ENCODE data around the gene DRICH1. TPM values are rescaled to one million over a fixed set of nuclear protein-coding genes. Genes with fewer than 3 reads are reported as not detected.
"Not testable (repeated sequence)": the region's sequence is repeated elsewhere in the genome, so short reads cannot be mapped to it uniquely, and the experiment has no call there.

The DRICH1 gene
- total and polyA plus RNA-seq, 11 donors: 0.11 to 0.45 (median 0.32) TPM; not detected in 8

DNA sequence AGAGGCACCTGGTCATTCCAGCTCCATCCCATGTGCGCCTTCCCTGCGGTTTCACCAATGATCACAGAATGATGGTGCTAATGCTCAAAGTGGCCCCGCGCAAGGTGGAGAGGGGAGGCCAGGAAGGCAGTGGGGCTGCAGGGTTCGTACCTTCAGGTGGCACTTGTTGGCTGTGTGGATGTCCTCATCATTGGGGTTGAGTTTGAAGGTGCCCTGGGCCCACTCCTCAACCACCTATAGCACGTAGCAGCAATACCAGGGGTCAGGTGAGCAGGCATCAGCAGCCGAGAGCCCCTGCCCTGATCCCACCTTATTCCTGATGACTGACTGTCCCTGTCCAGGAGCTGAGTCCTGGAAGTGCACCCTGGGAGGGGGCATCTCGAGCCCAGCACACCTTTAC is 20.6 kb upstream of the DRICH1 start:
- intact Hi-C loops (cut with DNase I): no loop called here
- WGBS, 4 donors: 89 to 98% (median 95%) methylated on average over 6 to 8 of the region's 8 CpGs
- H3K27me3 ChIP-seq: no peaks in the 10 kb centered on the region
- no peaks in the 10 kb centered on the region for H3K9me3 ChIP-seq
- no peak for DNase-seq
- peaks cover 0 to 9% (median 2%) of the 10 kb centered on the region in 9 donors for H3K36me3 ChIP-seq
- no peak for ATAC-seq
- no peak overlapping the region for H3K4me3 ChIP-seq
- H3K4me1 ChIP-seq: no peaks in the 10 kb centered on the region
- no peak for TF ChIP-seq POLR2A (IDR thresholded peaks at IDR 0.05)
- TF ChIP-seq, protein P1, sequence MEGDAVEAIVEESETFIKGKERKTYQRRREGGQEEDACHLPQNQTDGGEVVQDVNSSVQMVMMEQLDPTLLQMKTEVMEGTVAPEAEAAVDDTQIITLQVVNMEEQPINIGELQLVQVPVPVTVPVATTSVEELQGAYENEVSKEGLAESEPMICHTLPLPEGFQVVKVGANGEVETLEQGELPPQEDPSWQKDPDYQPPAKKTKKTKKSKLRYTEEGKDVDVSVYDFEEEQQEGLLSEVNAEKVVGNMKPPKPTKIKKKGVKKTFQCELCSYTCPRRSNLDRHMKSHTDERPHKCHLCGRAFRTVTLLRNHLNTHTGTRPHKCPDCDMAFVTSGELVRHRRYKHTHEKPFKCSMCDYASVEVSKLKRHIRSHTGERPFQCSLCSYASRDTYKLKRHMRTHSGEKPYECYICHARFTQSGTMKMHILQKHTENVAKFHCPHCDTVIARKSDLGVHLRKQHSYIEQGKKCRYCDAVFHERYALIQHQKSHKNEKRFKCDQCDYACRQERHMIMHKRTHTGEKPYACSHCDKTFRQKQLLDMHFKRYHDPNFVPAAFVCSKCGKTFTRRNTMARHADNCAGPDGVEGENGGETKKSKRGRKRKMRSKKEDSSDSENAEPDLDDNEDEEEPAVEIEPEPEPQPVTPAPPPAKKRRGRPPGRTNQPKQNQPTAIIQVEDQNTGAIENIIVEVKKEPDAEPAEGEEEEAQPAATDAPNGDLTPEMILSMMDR (IDR thresholded peaks at IDR 0.05): no peak
- no peak overlapping the region for H3K27ac ChIP-seq

DNA sequence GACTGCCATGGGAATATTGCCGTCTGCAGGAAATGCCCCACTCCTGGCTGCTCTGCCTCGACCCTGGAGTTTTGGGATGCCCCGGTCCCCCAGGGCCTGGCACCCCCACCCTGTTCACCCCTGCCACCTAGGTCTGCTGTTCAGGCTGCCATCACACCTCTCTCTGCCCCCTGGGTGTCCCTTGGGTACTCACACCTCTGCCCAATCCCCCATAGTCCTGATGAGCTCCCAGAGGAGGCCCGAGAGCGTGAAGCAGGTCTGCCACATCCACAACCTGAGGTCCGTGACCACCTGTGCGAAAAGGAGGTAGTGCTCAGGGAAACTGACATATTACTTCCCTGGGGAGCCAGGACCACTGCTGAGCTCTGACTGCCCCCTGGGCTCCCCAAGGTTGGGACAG is 20.2 kb upstream of the DRICH1 start:
- intact Hi-C loops (cut with DNase I): no loop called here
- no peak for TF ChIP-seq POLR2A (IDR thresholded peaks at IDR 0.05)
- TF ChIP-seq, protein P1 (IDR thresholded peaks at IDR 0.05): no peak
- whole genome bisulfite sequencing, 4 donors: 93 to 95% (median 94%) methylated on average over 6 to 7 of the region's 7 CpGs
- no peak overlapping the region for H3K27ac ChIP-seq
- H3K27me3 ChIP-seq: no peaks in the 10 kb centered on the region
- peaks cover 0 to 9% (median 2%) of the 10 kb centered on the region in 9 donors for H3K36me3 ChIP-seq
- H3K9me3 ChIP-seq: no peaks in the 10 kb centered on the region
- DNase-seq: no peak
- no peak overlapping the region for H3K4me3 ChIP-seq
- no peak for ATAC-seq
- no peaks in the 10 kb centered on the region for H3K4me1 ChIP-seq

DNA sequence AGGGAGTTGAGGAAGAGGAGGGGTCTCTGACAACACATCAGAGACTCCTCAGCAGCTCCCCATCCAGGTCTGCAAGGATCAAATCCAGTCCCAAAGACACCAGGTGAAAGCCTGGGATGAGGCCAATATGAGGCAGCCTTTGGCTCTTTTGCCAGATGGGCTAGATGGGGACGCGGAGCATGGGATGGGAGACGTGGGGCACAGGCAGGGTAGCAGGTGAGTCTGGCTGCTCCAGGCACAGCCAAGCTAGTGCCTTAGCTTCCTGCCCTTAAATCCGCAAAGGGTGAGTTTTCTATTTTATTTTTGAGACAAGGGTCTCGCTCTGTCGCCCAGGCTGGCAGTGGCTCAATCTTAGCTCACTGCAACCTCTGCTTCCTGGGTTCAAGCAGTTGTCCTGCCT is 19.6 kb upstream of the DRICH1 start:
- H3K27me3 ChIP-seq: no peaks in the 10 kb centered on the region
- H3K36me3 ChIP-seq: peaks cover 0 to 9% (median 2%) of the 10 kb centered on the region in 9 donors
- no peak overlapping the region for H3K27ac ChIP-seq
- 87 to 99% (median 88%) methylated on average over 6 of the region's 6 CpGs for WGBS, 4 donors
- TF ChIP-seq POLR2A (IDR thresholded peaks at IDR 0.05): no peak
- TF ChIP-seq, protein P1 (IDR thresholded peaks at IDR 0.05): no peak
- DNase-seq: no peak
- no peak overlapping the region for H3K4me3 ChIP-seq
- no peak for ATAC-seq
- H3K9me3 ChIP-seq: no peaks in the 10 kb centered on the region
- no peaks in the 10 kb centered on the region for H3K4me1 ChIP-seq
- intact Hi-C loops (cut with DNase I): no loop called here

DNA sequence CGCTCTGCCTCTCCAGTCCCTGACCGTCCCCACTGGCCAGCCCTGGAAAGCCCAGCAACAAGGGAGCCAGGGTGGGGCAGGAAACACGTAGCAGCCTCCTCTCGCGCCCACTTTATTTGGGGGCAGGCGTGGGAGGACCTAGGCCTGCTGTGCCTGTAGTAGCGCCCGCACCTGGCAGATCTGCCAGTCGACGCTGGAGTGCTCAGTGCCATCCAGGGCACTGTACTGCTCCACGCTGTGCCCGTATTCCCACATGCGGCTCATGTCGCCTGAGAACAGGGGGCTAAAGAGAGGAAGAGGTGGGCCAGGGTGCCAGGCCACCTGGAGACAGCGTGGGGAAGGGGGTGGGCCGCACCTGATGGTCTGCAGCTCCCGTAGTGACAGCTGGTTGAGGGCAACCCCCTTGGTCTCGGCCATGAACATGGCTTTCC is 17.0 kb upstream of the DRICH1 start:
- Histone ChIP-seq H3K27me3 (no peaks in the 10 kb centered on the region), H3K4me3 (no peak overlapping the region), H3K9me3 (no peaks in the 10 kb centered on the region), H3K36me3 (peaks cover 0 to 7% (median 2%) of the 10 kb centered on the region in 9 donors), H3K4me1 (no peaks in the 10 kb centered on the region), H3K27ac (no peak overlapping the region)
- intact Hi-C loops (cut with DNase I): no loop called here
- no peak for DNase-seq
- WGBS, 4 donors: 88 to 95% (median 93%) methylated on average over 17 to 18 of the region's 18 CpGs
- ATAC-seq: peak in 1 of 4 donors; percentile 47
- no peak for TF ChIP-seq POLR2A (IDR thresholded peaks at IDR 0.05)
- TF ChIP-seq, protein P1 (IDR thresholded peaks at IDR 0.05): no peak

DNA sequence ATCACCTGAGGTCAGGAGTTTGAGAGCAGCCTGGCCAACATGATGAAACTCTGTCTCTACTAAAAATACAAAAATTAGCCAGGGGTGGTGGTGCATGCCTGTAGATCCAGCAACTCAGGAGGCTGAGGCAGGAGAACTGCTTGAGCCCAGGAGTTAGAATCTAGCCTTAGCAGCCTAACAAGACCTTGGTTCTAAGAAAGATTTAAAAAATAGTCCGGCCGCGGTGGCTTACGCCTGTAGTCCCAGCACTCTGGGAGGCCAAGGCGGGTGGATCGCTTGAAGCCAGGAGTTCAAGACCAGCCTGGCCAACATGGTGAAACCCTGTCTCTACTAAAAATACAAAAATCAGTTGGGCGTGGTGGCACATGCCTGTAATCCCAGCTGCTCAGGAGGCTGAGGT is 14.4 kb upstream of the DRICH1 start:
- DNase-seq; H3K27me3 ChIP-seq; ATAC-seq; H3K4me1 ChIP-seq; H3K27ac ChIP-seq; H3K9me3 ChIP-seq; H3K4me3 ChIP-seq; H3K36me3 ChIP-seq; intact Hi-C loops (cut with DNase I): not testable (repeated sequence)
- 94 to 97% (median 96%) methylated on average over 7 of the region's 7 CpGs for WGBS, 4 donors

DNA sequence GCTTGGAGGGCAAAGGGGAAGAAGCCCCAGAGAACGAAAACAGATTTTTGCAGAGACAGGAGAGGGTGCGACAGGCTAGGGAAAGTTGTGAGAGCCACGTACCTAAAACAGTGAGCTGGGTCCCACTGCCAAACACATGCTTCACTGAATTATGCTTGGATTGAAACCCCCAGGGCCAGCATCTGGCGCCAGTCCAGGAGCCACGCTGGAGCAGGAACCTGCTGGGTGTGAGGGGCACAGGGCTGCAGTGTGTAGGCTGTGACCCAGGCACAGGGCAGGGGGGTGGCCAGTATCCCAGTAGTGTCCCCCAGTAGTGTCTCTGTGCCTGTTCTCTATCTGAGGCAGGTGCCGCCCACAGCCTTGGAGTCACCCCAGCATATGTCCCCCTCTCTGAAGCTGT is 8.1 kb upstream of the DRICH1 start:
- 64 to 82% (median 74%) methylated on average over 5 to 6 of the region's 6 CpGs for WGBS, 4 donors
- intact Hi-C loops (cut with DNase I); H3K36me3 ChIP-seq; DNase-seq; H3K27me3 ChIP-seq; H3K4me3 ChIP-seq; H3K27ac ChIP-seq; H3K9me3 ChIP-seq; H3K4me1 ChIP-seq: not testable (repeated sequence)
- ATAC-seq: peak in 1 of 4 donors; percentile 23

Measured in heart left ventricle (tissue), 16 donors.